Erythroblast (primary cell): ENCODE data around the gene SAMHD1.

Experiments
- GATA1 ChIP-seq: IDR thresholded peaks from 2 replicates; pipeline ENCODE4 v1.6.1; 2011; ENCODE audit warnings: low read depth, mild to moderate bottlenecking, control low read depth, low read length, moderate library complexity
- POLR2A ChIP-seq: IDR thresholded peaks from 2 replicates; pipeline ENCODE4 v1.6.1; 2011; ENCODE audit warnings: mild to moderate bottlenecking, low read length

GRCh38 chr20:36932476-36933426 is 18.8 kb downstream of the SAMHD1 start:
- TF ChIP-seq POLR2A (no peak), GATA1 (no peak)
